Renal pelvis (tissue), 4 donors: ENCODE measurements around the gene EPHB4. TPM values are rescaled to one million over a fixed set of nuclear protein-coding genes. Genes with fewer than 3 reads are reported as not detected.
"Not testable (repeated sequence)": the region's sequence is repeated elsewhere in the genome, so short reads cannot be mapped to it uniquely, and the experiment has no call there.

ENCODE experiments used
- DNase-seq: peaks from one replicate; pipeline ENCODE4 v3.0.0-alpha.2; 2013
- polyA plus RNA-seq, 3 donors: library from polyadenylated mRNA; unstranded; fragments of 120-200 nt; gene quantifications; one replicate each; pipeline ENCODE4 v1.2.1, GENCODE V29; 2013; ENCODE audit not compliant: insufficient read length in 3 of 3

The EPHB4 gene
- polyA plus RNA-seq, 3 donors, result 93.3 to 102 (median 98.9) TPM

DNA sequence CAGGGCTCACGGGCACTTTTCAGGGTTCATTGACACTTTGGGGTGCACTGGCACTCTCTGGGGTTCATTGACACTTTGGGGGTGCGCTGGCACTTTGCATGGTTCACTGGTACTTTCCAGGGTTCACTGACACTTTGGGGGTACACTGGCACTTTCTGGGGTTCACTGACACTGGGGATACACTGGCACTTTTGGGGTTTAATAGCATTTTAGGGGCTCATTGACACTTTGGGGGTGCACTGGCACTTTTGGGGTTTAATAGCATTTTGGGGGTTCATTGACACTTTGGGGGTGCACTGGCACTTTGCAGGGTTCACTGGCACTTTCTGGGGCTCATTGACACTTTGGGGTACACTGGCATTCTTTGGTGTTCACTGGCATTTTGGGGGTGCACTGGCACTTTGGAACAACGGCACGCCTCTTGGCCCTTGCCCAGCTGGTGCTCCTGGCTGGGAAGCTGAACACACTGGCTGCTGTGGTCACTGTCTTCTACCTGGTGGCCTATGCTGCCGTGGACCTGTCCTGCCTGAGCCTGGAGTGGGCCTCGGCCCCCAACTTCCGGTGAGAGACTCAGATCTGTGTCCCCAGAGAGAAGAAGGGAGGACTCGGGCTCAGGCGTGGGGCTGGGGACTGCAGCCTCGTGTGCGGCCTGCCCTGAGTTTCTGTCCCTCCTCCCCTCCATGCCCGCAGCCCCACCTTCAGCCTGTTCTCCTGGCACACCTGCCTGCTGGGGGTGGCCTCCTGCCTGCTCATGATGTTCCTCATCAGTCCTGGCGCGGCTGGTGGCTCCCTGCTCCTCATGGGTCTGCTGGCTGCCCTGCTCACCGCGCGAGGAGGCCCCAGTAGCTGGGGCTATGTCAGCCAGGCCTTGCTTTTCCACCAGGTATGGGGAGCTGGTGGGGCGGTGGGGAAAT is 33.6 kb upstream of the EPHB4 start:
- DNase-seq, result no peak

- DNase-seq, result no peak
Measured at GRCh38 chr7:100859856-100860255, 32.5 kb upstream of the EPHB4 start.

DNA sequence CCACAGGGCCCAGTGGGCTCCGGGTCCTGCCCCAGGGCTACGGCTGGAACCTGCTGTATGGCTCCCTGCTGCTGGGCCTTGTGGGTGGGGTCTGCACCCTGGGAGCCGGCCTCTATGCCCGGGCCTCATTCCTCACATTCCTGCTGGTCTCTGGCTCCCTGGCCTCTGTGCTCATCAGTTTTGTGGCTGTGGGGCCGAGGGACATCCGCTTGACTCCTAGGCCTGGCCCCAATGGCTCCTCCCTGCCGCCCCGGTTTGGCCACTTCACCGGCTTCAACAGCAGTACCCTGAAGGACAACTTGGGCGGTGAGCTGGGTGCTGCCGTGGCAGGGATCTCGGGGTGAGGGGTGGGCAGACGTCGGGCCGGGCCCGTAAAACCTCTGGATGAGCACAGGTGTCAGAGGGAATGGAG is 29.6 kb upstream of the EPHB4 start:
- no peak for DNase-seq

DNA sequence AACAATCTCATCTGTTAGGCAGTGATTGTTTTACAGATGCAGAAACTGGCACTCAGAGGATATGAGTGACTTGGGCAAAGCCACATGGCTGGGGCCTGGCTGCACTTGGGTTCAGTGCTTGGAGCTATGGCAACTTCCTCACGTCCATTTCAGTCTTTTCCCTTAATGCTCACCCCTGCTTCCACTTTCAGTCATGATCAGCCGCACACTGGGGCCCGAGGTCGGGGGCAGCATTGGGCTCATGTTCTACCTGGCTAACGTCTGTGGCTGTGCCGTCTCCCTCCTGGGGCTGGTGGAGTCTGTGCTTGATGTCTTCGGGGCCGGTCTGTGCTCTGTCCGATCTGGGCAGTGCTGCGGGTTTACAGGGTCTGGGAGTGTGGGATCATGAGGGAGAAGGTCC is 28.2 kb upstream of the EPHB4 start:
- DNase-seq, result no peak

GRCh38 chr7:100854899-100855298 is 27.6 kb upstream of the EPHB4 start:
- DNase-seq, result not testable (repeated sequence)

DNA sequence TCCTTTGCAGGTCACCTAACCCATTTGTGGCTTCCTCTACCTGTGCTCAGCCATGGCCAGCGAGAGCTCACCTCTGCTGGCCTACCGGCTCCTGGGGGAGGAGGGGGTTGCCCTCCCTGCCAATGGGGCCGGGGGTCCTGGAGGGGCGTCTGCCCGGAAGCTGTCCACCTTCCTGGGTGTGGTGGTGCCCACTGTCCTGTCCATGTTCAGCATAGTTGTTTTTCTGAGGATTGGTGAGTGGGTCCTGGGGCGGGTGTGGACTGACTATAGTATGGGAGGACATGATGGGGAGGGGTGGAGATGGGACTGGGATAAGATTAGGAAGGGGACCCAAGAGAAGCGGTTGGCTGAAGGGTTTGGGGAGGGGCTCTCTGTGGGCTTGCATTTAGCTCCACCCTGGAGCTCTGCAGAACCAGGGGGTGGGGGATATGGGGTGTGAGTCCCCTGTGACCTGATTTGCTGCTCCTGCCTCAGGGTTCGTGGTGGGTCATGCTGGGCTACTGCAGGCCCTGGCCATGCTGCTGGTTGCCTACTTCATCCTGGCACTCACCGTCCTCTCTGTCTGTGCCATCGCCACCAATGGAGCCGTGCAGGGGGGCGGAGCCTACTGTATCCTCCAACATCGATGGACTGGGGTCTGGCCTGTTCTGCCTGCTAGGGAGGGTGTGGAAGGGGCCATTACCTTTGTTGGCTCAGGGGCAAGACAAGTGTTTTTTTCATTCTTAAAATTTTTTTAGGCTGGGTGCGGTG is 27.0 kb upstream of the EPHB4 start:
- DNase-seq, result no peak

DNA sequence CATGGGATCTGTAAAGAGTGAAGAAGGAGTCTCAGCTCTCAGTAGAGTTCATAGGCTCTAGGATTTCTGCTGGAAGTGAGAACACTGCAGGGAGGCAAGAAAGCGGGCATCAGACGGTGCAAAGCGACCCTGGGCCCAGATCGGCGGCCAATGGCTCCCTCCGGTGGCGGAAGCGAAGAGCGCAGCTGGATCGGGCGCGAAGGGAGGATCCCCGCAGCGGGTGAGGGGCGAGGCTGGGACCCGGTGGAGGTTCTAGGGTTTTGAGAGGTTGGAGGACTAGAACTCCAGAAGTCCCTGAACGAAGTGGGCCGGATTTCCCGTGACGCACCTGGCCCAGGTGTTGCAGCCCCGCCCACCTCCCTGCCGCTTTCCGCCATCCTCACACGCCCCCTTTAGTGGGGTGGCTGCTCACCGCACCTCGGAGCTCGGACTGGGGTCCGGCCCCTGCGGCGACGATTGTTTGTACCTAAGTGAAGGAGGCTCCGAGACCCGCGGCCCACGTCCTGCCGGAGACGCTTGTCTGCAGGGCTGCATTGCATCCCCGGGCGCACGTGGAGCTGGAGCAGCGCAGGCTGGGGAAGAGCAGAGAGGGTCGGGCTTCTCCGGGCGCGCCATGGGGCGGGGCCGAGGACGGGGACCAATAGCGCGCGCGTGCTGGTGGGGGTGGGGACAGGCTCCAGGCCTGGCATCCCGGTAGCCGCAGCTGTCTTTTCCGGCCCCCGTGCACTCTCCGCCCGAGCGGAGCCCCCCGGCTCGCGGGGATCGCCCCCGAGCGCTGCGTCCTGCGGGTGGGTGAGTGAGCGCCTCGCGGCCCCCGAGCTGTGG is 24.9 kb upstream of the EPHB4 start, which contains the start of gene SLC12A9:
SLC12A9 (plus strand) TSS at position 666 of the 825 bp plus-strand sequence. CDS start 1,485 bp downstream, outside the sequence.
- DNase-seq, result peak; percentile 89

GRCh38 chr7:100847360-100847759 is 20.0 kb upstream of the EPHB4 start:
- no peak for DNase-seq

DNA sequence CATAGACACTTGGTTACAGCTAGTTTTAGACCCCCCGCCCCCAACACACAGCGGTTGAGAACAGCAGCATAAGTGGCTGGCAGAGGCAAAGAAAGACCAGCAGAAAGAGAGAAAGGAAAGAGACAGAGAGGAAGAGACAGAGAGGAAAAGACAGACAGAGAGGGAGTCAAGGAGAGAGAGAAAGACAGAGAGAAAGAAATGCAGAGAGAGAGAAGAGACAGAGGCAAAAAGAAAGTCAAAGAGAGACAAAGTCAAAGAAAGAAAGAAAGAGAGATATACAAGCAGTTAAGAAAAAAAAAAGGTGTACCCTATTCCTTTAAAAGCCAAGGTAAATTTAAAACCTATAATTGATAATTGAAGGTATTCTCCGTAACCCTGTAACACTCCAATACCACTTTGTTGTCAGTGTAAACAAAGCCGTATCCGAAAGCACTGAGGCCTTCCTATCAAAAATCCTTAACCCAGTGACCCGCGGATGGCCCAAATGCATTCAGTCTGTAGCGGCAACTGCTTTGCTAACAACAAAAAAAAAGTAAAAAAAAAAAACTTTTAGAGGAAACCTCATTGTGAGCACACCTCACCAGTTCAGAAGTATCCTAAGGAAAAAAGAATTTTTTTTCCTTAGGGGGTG is 13.3 kb upstream of the EPHB4 start:
- no peak for DNase-seq

GRCh38 chr7:100839361-100839760 is 12.0 kb upstream of the EPHB4 start:
- DNase-seq, result no peak

- DNase-seq, result peak; percentile 94
Measured at GRCh38 chr7:100837099-100837836, 9.9 kb upstream of the EPHB4 start.

DNA sequence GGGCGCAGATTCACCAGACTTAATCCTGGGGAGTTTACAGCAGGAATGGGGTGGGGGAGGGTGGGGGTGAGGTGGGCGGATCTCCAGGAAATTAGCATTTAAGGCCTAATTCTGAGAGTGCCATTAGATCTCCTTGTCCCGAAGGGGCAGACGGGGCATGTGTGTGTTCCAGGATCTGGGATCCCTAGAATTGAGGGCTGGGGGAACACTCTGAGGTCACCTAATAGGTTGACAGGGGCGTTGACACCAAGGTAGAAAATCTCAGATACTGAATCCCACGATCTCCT is 9.4 kb upstream of the EPHB4 start:
- DNase-seq, result no peak

DNA sequence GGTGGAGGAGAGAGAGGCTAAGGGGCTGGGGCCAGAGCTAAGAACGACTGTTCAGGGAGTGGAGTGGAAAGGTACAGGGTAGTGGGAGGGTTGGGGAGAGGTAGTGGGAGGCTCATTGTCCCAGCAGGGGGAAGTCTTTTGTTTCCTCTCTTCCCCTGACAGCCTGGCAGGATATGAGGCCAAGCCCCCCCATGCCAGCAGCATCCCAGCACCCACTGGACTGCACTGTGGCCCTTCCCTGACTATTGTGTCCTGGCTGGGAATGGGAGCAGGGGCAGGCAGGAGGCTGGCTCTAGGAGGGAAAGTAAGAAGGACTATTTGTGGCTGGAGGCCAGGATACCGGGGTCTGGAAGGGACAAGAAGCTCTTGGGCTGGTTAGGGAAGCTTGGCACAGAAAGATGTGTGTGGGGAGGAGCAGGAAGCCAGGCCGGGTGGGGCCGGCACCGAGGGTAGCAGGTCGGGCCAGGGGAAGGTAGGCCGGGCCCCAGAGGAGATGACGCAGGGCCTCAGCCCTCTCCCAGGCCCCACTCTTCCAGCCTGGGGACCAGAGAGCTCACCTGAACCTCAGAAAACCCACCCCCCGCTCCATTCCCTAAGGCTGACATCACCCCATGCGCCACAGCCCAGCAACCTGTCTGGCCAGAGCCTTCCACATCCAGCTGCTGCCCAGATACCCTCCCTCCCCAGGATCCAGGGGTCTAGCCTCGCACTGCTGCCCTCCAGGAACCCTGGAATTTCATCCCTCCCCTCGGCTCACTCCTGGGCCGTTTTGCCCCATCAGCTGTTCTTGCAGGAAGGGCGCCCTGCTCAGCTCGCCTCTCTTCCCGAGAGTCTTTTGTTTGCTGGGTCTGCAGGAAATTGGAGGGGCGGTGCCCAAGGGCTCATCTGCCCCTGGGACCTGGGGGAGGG is 8.8 kb upstream of the EPHB4 start:
- peak; percentile 82 for DNase-seq

DNA sequence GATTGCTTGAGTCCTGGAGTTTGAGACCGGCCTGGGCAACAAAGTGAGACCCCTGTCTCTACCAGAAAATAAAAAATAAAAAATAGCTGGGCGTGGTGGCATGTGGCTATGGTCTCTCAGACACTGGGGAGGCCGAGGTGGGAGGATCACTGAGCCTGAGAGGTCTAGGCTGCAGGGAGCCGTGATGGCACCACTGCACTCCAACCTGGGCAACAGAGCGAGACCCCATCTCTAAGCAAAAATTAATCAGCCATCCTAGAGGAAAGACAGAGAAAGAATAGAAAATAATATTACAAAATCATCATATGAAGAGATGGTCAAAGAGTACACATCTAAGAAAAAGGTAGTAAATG is 4.9 kb upstream of the EPHB4 start:
- DNase-seq, result no peak

DNA sequence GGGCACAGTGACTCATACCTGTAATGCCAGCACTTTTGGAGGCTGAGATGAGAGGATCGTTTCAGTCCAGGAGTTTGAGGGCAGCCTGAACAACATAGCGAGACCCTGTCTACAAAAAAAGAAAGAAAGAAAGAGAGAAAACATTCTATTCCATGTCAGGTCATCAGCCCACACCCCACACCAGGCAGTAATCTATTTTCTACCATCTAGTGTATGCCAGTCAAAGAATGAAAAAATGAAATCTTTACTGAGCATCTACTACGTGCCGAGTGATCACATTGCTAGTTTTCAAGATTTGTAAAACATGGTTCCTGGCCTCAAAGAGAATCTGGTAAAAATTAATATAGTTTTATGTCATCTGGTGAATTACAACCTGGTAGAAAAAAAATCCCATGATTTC is 3.1 kb upstream of the EPHB4 start:
- DNase-seq, result no peak

GRCh38 chr7:100829150-100829716 is 1.9 kb upstream of the EPHB4 start:
- peak; percentile 47 for DNase-seq

DNA sequence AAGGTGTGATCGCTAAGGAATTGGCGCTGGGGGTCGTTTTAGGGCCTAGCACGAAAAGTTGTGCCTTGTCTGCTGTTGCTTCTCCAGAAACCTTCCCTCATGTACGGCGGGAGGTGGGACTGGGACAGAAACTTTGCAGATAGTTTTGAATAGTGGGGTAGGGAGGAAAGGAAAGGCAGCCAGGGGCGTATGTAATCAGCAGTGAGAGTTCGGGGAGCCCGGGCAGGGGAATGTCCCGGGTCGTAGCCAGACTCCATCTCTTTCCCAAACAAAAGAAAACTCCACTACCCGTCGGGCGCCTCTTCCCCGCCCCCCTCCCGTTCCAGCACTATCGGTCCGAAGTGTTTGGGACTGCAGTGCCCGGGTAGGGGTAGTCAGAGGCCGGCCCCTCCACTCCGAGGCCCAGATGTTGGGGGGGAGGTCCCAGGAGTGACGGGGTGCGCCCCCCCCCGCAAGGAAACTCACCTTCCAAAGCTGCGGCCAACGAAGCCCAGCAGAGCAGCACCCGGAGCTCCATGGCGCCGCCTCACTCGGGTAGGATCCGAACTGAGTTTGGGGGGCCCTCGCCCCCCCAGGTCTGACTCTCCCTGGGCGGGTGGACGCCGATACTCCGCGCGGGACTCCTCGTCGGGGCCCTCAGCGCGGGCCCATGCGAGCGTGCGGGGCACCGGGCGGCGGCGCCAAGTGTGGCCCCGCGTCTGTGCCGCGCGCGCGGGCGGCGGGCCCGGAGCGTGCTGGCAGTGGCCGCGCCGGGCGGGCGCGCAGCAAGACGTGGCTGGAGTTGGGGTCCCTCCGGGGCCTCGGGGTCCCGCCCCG is 601 bp downstream of the EPHB4 start:
- no peak for DNase-seq

DNA sequence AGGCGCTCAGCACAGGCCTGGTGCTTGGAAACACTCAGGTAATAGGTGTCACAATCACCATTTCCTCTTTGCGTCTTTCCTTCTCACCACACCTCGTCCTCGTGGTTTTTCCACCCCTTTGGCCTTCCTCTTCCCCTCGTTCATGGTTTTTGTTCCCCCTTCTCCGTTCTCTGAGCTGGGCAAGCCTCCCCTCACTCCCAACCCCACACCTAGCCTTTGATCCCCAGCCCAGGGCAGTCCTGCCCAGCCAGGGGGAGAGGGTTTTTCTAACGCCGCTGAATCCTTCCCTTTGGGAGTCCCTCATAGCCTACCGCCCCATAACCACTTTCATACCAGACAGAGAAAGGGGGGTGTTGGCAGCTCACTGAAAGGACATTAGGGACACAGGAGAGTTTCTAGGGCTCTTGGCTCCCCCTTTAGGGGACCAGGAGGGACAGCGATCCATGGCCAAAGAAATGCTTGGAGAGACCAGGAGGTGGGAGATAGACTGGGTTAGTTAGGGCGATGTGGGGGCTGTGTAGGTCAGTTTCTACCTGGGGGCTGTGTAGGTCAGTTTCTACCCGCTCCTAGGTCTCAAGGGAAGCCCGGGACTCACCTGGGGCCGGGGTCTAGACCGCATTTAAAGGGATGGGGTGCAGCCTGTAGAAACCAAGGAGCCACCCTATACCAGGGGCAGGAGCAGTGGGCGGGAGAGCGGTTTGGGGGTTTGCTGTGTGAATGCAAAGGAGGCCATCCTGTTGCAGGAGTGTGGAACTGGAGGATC is 1.4 kb downstream of the EPHB4 start:
- DNase-seq, result peak; percentile 36
